ENCODE results near the gene INSRR. TPM values are rescaled to one million over a fixed set of nuclear protein-coding genes. Genes with fewer than 3 reads are reported as not detected.

INSRR gene
- total and polyA plus RNA-seq, 2 of the 4 experiments (the other 2 are of a cell fraction) = not detected

DNA sequence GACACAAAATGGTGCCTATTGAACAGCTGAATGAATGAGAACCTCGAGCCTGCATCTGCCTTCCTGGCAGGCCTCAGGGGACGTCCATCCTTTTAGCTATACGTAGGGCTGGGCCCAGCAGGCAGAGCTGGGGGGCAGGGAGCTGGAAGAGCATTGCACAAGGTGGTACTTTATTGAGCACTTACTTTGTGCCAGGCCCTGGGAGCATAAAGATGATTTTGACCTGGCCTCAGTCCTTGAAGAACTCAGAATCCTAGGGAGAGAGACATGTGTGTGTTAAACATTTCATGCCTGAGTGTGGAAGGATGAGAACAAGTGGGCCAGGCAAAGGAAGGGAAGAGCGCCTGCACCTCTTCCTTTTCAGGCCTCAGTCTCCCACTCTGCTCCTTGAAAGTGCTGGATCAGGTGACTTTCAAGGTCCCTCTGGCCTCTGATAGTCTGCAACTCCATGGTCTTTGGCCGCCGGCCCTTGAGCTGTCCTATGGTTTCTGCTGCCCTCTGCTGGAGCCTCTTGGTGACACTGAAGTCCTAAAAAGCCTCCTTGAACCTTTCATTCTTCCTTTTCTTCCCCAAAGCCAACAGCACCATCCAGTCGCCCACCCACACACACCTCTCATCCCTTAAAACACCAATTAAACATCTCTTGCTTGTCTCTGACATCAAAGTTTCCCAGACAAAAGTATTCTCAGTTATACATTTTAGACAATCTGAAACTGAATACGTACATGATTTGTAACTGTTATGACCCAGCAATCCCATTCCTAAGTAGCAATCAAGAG lies 31.1 kb upstream of the INSRR start:
- Histone ChIP-seq H2AK9ac (replicated peaks; ENCODE audit: low read depth, low read length, poor library complexity) (peak overlapping the region; percentile 60), H2AFZ (replicated peaks; ENCODE audit: low read length, poor library complexity) (peak overlapping the region; percentile 70), H4K5ac (ENCODE audit: low read depth, low read length) (no peak overlapping the region), H3K4me1 (ENCODE audit: control insufficient read depth, insufficient read depth, low read length) (peaks cover 6% of the 10 kb centered on the region), H3K14ac (replicated peaks; ENCODE audit: low read depth, low read length) (no peak overlapping the region), H2BK5ac (ENCODE audit: low read depth, low read length, poor library complexity, severe bottlenecking) (no peak overlapping the region), H3K4me2 (ENCODE audit: low read depth, low read length) (no peak overlapping the region), H2BK15ac (ENCODE audit: low read depth, low read length) (no peak overlapping the region), H3K23ac (ENCODE audit: low read depth, low read length) (no peak overlapping the region), H3K4ac (ENCODE audit: low read depth, low read length) (no peak overlapping the region), H2BK120ac (ENCODE audit: low read depth, low read length) (no peak overlapping the region), H3K4me3 (ENCODE audit: insufficient read depth, low read depth, low read length) (no peak overlapping the region), H3K9me1 (ENCODE audit: insufficient read depth, low read length) (peaks cover 4% of the 10 kb centered on the region; the same call in 1 of the 2 replicates), H3K36me3 (ENCODE audit: control insufficient read depth, insufficient read depth, low read length) (no peaks in the 10 kb centered on the region), H4K91ac (ENCODE audit: insufficient read depth, low read depth, low read length) (no peak overlapping the region), H3K79me1 (ENCODE audit: low read depth in 1 of 2, low read length in 2 of 2) (peaks cover 0 to 17% of the 10 kb centered on the region in 2 experiments; a peak in 3 of 4 replicates), H3K56ac (ENCODE audit: extremely low read depth, insufficient read depth, low read length) (no peak overlapping the region), H3K18ac (ENCODE audit: low read depth, low read length) (no peak overlapping the region), H2AK5ac (ENCODE audit: low read depth, low read length) (no peak overlapping the region), H2BK20ac (ENCODE audit: low read depth, low read length) (no peak overlapping the region), H3K9ac (ENCODE audit: low read depth, low read length) (no peak overlapping the region), H3K9me3 (ENCODE audit: control insufficient read depth, insufficient read depth, low read length) (no peaks in the 10 kb centered on the region), H4K8ac (ENCODE audit: low read depth in 2 of 2, low read length in 2 of 2) (peak overlapping the region in 1 of 2 experiments; percentile 57; a peak in 2 of 4 replicates), H4K20me1 (ENCODE audit: insufficient read depth, low read length) (no peaks in the 10 kb centered on the region), H3K27ac (ENCODE audit: insufficient read depth, low read length) (no peak overlapping the region), H3K27me3 (ENCODE audit: control insufficient read depth, insufficient read depth, low read length) (peaks cover 37% of the 10 kb centered on the region)
- peak; percentile 60 for ATAC-seq (ENCODE audit: low read depth)
- intact Hi-C loops (cut with micrococcal nuclease) (loop anchor here (1.0 kb wide), 5 partner anchors 51 to 201 kb away; no protein-coding TSS in a partner anchor), dilution Hi-C loops (cut with HindIII; ENCODE audit: low sequenced_read_pairs, unreplicated experiment) (no loop called here), in situ Hi-C loops (cut with MboI; ENCODE audit: low sequenced_read_pairs) (loop anchor here (5.0 to 10.0 kb wide), 2 partner anchors 37 to 195 kb away; no protein-coding TSS in a partner anchor)
- peak; percentile 75 for DNase-seq
- no TSS peak for BruUV-seq (replicated peaks)
- ChIA-PET CTCF (interaction anchor here (0.6 to 4.1 kb wide), 15 partner anchors 15 to 206 kb away, joined by 3 to 24 read pairs (median 4); partner anchors contain the start of gene INSRR), POLR2A (ENCODE audit: unreplicated experiment) (no interaction called here)
- TF ChIP-seq MAZ (IDR thresholded peaks at IDR 0.05; ENCODE audit: borderline replicate concordance, low read depth, low read length) = no peak
- TF ChIP-seq RAD21 (IDR thresholded peaks at IDR 0.05; ENCODE audit: low read length) = peak; percentile 90
- peak; percentile 89 for TF ChIP-seq SMC3 (IDR thresholded peaks at IDR 0.05; ENCODE audit: low read depth, low read length)
- TF ChIP-seq, protein P1, sequence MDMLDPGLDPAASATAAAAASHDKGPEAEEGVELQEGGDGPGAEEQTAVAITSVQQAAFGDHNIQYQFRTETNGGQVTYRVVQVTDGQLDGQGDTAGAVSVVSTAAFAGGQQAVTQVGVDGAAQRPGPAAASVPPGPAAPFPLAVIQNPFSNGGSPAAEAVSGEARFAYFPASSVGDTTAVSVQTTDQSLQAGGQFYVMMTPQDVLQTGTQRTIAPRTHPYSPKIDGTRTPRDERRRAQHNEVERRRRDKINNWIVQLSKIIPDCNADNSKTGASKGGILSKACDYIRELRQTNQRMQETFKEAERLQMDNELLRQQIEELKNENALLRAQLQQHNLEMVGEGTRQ (IDR thresholded peaks at IDR 0.05; ENCODE audit: low read depth, low read length) = peak; percentile 61; the same call in 1 of the 2 replicates
- TF ChIP-seq, protein P2, sequence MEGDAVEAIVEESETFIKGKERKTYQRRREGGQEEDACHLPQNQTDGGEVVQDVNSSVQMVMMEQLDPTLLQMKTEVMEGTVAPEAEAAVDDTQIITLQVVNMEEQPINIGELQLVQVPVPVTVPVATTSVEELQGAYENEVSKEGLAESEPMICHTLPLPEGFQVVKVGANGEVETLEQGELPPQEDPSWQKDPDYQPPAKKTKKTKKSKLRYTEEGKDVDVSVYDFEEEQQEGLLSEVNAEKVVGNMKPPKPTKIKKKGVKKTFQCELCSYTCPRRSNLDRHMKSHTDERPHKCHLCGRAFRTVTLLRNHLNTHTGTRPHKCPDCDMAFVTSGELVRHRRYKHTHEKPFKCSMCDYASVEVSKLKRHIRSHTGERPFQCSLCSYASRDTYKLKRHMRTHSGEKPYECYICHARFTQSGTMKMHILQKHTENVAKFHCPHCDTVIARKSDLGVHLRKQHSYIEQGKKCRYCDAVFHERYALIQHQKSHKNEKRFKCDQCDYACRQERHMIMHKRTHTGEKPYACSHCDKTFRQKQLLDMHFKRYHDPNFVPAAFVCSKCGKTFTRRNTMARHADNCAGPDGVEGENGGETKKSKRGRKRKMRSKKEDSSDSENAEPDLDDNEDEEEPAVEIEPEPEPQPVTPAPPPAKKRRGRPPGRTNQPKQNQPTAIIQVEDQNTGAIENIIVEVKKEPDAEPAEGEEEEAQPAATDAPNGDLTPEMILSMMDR (conservative IDR thresholded peaks at IDR 0.05; ENCODE audit: low read depth, low read length) = peak; percentile 91
- no peak for TF ChIP-seq MAFK (IDR thresholded peaks at IDR 0.05; ENCODE audit: low read depth, low read length)
- WGBS, 2 experiments (ENCODE audit: extremely low coverage in 2 of 2, insufficient read length in 1 of 2) = 46 to 100% methylated on average over 1 to 6 of the region's 8 CpGs

Measured in IMR-90 (cell line).